Right lobe of liver (tissue), 6 donors: ENCODE measurements around the gene TGDS. TPM values are rescaled to one million over a fixed set of nuclear protein-coding genes. Genes with fewer than 3 reads are reported as not detected.
"Not testable (repeated sequence)": the region's sequence is repeated elsewhere in the genome, so short reads cannot be mapped to it uniquely, and the experiment has no call there.

ENCODE experiments used
- ATAC-seq, 4 donors: fragments of 200-7000 bp; cut with Tn5 transposase; one replicate each; pipeline ENCODE4 v1.9.1; 2020; ENCODE audit warnings: mild to moderate bottlenecking in 4 of 4, moderate library complexity in 4 of 4
- DNase-seq, 3 donors: peaks; one replicate each; pipeline ENCODE4 v3.0.0-alpha.2; 2020
- H3K27ac ChIP-seq, 3 donors: fragments of 200-600 bp; one replicate each; pipeline ENCODE4 v1.8.0; 2022
- H3K27me3 ChIP-seq, 2 donors: fragments of 200-600 bp; one replicate each; pipeline ENCODE4 v1.8.0; 2022
- H3K36me3 ChIP-seq, 4 donors: fragments of 200-600 bp; sonication (generic) in 1 of 4; one replicate each; pipeline versions ENCODE4 v1.5.1 to v1.8.0; 2017 to 2022; ENCODE audit warnings: control low read depth in 1 of 4
- H3K4me1 ChIP-seq, 4 donors: fragments of 200-600 bp; sonication (generic) in 1 of 4; one replicate each; pipeline versions ENCODE4 v1.5.1 to v1.8.0; 2017 to 2022; ENCODE audit warnings: control low read depth in 1 of 4
- H3K4me3 ChIP-seq, 3 donors: fragments of 200-600 bp; one replicate each; pipeline ENCODE4 v1.8.0; 2022
- H3K9me3 ChIP-seq, 4 donors: fragments of 200-600 bp; sonication (generic) in 1 of 4; one replicate each; pipeline versions ENCODE4 v1.5.1 to v1.8.0; 2017 to 2022; ENCODE audit warnings: control low read depth in 1 of 4
- POLR2A ChIP-seq: fragments of 450-650 bp; IDR thresholded peaks from one replicate; pipeline ENCODE4 v1.6.1; 2017; ENCODE audit warnings: antibody characterized with exemption, mild to moderate bottlenecking
- WGBS: methylation state at CpG from one replicate; pipeline ENCODE4 v1.1.6; 2018; ENCODE audit warnings: low coverage, low lambda C conversion rate; ENCODE audit not compliant: insufficient coverage; ENCODE audit errors: missing lambda C conversion rate; 5-methylcytosine and 5-hydroxymethylcytosine counted together
- intact Hi-C, 2 donors: fragments of 100-400 bp; cut with DNase I; formaldehyde crosslinking; loops; one replicate each; pipeline versions ENCODE4 v1.11.2 to v1.14.1; 2022
- total RNA-seq, 6 experiments: library from RNA; depleted of rRNA in 2 of 6; stranded (reverse); fragments of >200 nt in 2 of 6; fragmentation: NEBNext Ultra II Directional in 3 of 6; extraction: Animal tissue kit (Norgen Biotek cat#: 25700) in 3 of 6; gene quantifications; one replicate each; pipeline versions ENCODE4 v1.1.0 to v1.2.4, GENCODE V29; 2016 to 2023
- TF ChIP-seq, protein P1 (sequence below), 4 donors: fragments of 200-600 bp in 3 of 4; fragments of 450-650 bp in 1 of 4; IDR thresholded peaks; one replicate each; pipeline versions ENCODE4 v1.5.1 to v1.8.0; 2016 to 2022; ENCODE audit warnings: antibody characterized with exemption in 4 of 4, mild to moderate bottlenecking in 2 of 4
- donor health status: DM: no; HTN: yes; CAD: no.
- donor health status: DM: no; HTN: no; CAD: no.
- donor health status: DM: no; HTN: no; CAD: no.
- donor health status: DM: no; HTN: yes; CAD: no.
- donor health status: DM: no; HTN: yes; CAD: no.

The TGDS gene
- total RNA-seq, 6 experiments from 2014 or later = 8.6 to 11.9 (median 9.6) TPM

DNA sequence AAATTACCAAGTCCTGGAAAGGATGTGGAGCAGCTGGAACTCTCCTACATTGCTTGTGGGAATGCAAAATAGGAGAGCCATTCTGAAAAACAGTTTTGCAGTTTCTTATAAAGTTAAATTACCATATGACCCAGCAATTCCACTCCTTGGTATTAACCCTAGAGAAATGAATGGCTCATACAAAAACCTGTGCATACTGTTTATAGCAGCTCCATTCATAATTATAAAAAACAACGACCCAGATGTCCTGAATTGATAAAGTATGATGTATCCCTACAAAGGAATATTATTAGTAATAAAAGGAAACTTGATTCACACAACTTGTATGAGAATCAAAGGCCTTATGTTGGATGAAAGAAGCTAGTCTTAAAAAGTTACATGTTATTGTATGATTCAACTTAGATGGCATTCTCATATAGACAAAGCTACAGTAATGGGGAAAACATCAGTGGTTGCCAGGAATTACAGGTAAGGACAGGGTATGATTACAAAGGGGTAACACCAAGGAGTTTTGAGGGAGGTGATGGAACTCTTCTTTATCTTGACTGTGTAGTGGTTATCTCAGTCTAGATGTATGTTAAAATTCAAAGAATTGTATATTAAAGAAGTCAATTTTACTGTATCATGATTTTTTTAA lies 41.1 kb upstream of the TGDS start:
- WGBS = 82% methylated on average over 1 of the region's 1 CpG
- intact Hi-C loops = no loop called here
- Histone ChIP-seq H3K36me3 (no peaks in the 10 kb centered on the region), H3K27me3 (no peaks in the 10 kb centered on the region), H3K27ac (no peak overlapping the region), H3K9me3 (no peaks in the 10 kb centered on the region), H3K4me3 (no peak overlapping the region), H3K4me1 (no peaks in the 10 kb centered on the region)
- no peak for DNase-seq
- TF ChIP-seq POLR2A = no peak
- TF ChIP-seq, protein P1, sequence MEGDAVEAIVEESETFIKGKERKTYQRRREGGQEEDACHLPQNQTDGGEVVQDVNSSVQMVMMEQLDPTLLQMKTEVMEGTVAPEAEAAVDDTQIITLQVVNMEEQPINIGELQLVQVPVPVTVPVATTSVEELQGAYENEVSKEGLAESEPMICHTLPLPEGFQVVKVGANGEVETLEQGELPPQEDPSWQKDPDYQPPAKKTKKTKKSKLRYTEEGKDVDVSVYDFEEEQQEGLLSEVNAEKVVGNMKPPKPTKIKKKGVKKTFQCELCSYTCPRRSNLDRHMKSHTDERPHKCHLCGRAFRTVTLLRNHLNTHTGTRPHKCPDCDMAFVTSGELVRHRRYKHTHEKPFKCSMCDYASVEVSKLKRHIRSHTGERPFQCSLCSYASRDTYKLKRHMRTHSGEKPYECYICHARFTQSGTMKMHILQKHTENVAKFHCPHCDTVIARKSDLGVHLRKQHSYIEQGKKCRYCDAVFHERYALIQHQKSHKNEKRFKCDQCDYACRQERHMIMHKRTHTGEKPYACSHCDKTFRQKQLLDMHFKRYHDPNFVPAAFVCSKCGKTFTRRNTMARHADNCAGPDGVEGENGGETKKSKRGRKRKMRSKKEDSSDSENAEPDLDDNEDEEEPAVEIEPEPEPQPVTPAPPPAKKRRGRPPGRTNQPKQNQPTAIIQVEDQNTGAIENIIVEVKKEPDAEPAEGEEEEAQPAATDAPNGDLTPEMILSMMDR (IDR thresholded peaks at IDR 0.05) = no peak
- no peak for ATAC-seq

DNA sequence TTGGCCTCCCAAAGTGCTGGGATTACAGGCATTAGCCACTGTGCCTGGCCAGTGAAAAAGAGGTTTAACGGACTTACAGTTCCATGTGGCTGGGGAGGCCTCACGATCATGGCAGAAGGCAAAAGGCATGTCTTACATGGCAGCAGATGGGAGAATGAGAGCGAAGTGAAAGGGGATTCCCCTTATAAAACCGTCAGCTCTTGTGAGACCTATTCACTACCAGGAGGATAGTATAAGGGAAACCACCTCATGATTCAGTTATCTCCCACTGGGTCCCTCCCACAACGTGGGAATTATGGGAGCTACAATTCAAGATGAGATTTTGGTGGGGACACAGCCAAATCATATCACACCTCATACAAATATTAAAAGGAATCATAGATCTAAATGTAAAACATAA lies 40.1 kb upstream of the TGDS start:
- WGBS = 66% methylated on average over 3 of the region's 5 CpGs
- H3K9me3 ChIP-seq, ATAC-seq, H3K27me3 ChIP-seq, DNase-seq, H3K27ac ChIP-seq, H3K4me3 ChIP-seq, H3K4me1 ChIP-seq, H3K36me3 ChIP-seq, intact Hi-C loops: not testable (repeated sequence)

DNA sequence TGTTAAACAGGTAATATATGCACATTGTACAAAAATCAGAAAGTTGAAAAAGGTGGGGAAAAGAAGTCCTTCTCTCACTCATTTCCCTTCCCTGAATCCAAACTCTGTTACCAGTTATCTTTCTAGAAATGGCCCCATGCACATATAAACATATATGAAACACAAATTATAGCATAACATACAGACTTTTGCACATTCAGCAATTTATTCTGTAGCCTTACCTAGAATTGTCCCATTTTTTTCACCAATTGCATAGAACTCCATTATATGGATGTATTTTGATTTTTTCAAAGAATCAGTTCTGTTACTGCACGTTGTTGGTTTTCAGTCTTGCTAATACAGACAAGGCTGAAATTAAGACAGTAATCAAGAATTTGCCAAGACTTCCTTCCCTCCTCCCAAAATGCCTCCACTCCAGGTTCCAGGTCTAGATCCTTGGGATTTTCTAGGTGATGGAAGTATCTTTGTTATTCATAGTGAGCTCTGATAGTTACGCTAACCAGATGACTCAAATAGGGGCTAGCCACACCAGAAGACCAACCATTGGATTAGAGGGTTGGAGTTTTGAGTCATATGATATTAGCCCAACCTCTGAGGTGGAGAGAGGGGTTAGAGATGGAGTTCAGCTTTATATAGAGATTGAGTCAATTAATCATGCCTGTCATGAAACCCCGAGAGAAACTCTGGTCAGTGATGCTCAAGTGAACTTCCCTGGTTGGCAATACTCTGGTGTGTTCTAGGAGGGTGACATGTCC lies 36.5 kb upstream of the TGDS start:
- H3K4me3 ChIP-seq = no peak overlapping the region
- no peak for ATAC-seq
- no peaks in the 10 kb centered on the region for H3K27me3 ChIP-seq
- 94% methylated on average over 2 of the region's 3 CpGs for WGBS
- no peaks in the 10 kb centered on the region for H3K9me3 ChIP-seq
- H3K36me3 ChIP-seq = no peaks in the 10 kb centered on the region
- TF ChIP-seq POLR2A = no peak
- TF ChIP-seq, protein P1 (IDR thresholded peaks at IDR 0.05) = no peak
- no peak for DNase-seq
- intact Hi-C loops = no loop called here
- H3K4me1 ChIP-seq = no peaks in the 10 kb centered on the region
- H3K27ac ChIP-seq = no peak overlapping the region

DNA sequence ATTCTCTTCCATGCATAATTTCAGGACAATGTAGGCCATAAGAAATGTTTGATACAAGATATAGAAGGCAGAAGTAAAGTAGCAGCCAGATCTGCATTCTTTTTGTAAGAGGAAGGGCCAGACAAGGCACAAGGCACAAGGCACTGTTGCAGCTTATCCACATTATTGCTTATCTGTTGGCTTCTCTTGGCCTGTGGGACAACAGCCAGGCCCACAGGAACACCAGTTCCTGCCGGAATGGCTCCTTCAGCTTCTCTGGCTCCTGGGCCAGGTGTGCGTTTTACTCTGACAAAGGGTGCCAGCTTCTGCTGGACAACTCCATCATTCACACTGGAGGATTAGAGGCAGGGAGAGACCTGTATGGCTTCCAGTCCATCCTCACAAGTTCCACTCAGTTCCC lies 34.9 kb upstream of the TGDS start:
- ATAC-seq (no peak), DNase-seq (no peak)
- Histone ChIP-seq H3K4me1 (no peaks in the 10 kb centered on the region), H3K9me3 (no peaks in the 10 kb centered on the region), H3K27me3 (no peaks in the 10 kb centered on the region), H3K27ac (no peak overlapping the region), H3K36me3 (peaks cover 0 to 4% (median 0%) of the 10 kb centered on the region in 4 donors), H3K4me3 (no peak overlapping the region)
- WGBS = 75% methylated on average over 1 of the region's 2 CpGs
- TF ChIP-seq, protein P1 (IDR thresholded peaks at IDR 0.05) = no peak
- intact Hi-C loops = no loop called here

DNA sequence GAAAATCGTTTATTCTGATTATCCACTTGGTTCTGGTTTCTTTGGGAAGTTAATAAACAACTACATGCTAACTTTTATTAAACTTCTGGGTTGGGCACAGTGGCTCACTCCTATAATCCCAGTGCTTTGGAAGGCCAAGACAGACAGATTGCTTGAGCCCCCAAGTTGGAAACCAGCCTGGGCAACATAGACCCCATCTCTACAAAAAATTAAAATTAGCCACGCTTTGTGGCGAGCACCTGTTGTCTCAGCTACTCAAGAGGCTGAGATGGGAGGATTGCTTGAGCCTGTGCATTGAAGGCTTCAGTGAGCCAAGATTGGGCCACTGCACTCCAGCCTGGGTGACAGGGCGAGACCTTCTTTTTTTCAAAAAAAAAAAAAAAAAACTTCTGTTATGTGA lies 27.4 kb upstream of the TGDS start:
- intact Hi-C loops = no loop called here
- Histone ChIP-seq H3K4me1 (no peaks in the 10 kb centered on the region), H3K36me3 (peaks cover 0 to 20% (median 6%) of the 10 kb centered on the region in 4 donors)

More for the DNA sequence above, 27.4 kb upstream of the TGDS start:
- no peak overlapping the region for H3K4me3 ChIP-seq
- H3K9me3 ChIP-seq = no peaks in the 10 kb centered on the region
- no peaks in the 10 kb centered on the region for H3K27me3 ChIP-seq
- no peak for DNase-seq
- ATAC-seq = no peak
- WGBS = 73% methylated on average over 4 of the region's 4 CpGs
- TF ChIP-seq POLR2A = no peak
- TF ChIP-seq, protein P1 (IDR thresholded peaks at IDR 0.05) = no peak
- H3K27ac ChIP-seq = no peak overlapping the region
